Keratinocyte (primary cell): Measurements from ENCODE around the gene OLFML2A.

Experiments
- EZH2 ChIP-seq: IDR thresholded peaks from one replicate; pipeline ENCODE4 v1.6.1; 2012; ENCODE audit warnings: inconsistent platforms, mild to moderate bottlenecking, low read length, moderate library complexity
- TF ChIP-seq, protein P1 (sequence below), 3 experiments: IDR thresholded peaks in 1 of 3; conservative IDR thresholded peaks in 1 of 3; optimal IDR thresholded peaks in 1 of 3; 2 replicates in 2 of 3; 3 replicates in 1 of 3; pipeline versions ENCODE3 to v1.5.1; 2011; ENCODE audit warnings: low read length in 3 of 3, mild to moderate bottlenecking in 3 of 3, moderate library complexity in 2 of 3, control low read depth in 1 of 3, inconsistent platforms in 1 of 3; ENCODE audit not compliant: insufficient read depth in 2 of 3; ENCODE audit errors: extremely low read depth in 1 of 3

DNA sequence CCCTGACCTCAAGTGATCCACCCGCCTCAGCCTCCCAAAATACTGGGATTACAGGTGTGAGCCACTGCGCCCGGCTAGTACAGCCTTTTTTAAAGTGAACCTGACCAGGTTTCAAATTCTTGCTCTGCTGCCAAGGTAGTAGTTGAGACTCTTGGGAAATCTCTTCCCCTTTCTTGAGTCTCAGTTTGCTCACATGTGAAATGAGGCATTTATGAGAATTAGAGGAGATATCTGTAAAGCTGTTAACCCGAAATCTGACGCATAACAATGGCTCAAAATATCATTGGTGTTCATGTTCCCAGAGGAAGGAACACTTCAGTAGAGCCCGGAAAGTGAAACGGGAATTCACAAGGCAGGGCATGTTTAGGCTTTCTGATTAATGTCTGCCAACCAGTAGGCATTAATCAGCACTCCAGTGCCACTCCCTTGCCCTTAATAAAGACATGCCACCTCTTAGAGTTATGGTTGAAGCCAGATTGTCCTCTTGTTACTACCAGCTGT, 86.5 kb downstream of the OLFML2A start:
- TF ChIP-seq, protein P1, sequence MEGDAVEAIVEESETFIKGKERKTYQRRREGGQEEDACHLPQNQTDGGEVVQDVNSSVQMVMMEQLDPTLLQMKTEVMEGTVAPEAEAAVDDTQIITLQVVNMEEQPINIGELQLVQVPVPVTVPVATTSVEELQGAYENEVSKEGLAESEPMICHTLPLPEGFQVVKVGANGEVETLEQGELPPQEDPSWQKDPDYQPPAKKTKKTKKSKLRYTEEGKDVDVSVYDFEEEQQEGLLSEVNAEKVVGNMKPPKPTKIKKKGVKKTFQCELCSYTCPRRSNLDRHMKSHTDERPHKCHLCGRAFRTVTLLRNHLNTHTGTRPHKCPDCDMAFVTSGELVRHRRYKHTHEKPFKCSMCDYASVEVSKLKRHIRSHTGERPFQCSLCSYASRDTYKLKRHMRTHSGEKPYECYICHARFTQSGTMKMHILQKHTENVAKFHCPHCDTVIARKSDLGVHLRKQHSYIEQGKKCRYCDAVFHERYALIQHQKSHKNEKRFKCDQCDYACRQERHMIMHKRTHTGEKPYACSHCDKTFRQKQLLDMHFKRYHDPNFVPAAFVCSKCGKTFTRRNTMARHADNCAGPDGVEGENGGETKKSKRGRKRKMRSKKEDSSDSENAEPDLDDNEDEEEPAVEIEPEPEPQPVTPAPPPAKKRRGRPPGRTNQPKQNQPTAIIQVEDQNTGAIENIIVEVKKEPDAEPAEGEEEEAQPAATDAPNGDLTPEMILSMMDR (optimal IDR thresholded peaks at IDR 0.05 in 1 of 3, IDR thresholded peaks at IDR 0.05 in 1 of 3, conservative IDR thresholded peaks at IDR 0.05 in 1 of 3; ENCODE audit: extremely low read depth in 1 of 3, insufficient read depth in 2 of 3, low read length in 3 of 3) = no peak
- no peak for TF ChIP-seq EZH2
